AG04450 (cell line): ENCODE measurements around the gene NFASC. TPM values are rescaled to one million over a fixed set of nuclear protein-coding genes. Genes with fewer than 3 reads are reported as not detected.

Source experiments
- CTCF ChIA-PET: fragments of 300-600, 350-600 bp; formaldehyde crosslinking; extraction: SDS; loops from one replicate; lab custom pipeline; 2022; ENCODE audit warnings: antibody characterized with exemption, inconsistent platforms; lab: Charles Lee
- POLR2A ChIA-PET: fragments of 350-600 bp; formaldehyde crosslinking; extraction: SDS; loops from one replicate; lab custom pipeline; 2021; ENCODE audit warnings: antibody characterized with exemption, inconsistent platforms; lab: Yijun Ruan, JAX
- DNase-seq: peaks from one replicate; pipeline ENCODE4 v3.0.0-alpha.2; 2011; ENCODE audit warnings: low read depth, low spot score
- H3K27ac ChIP-seq: one replicate; pipeline ENCODE4 v1.5.1; 2012; ENCODE audit warnings: low read depth, low read length, control low read depth
- H3K27me3 ChIP-seq: one replicate; pipeline ENCODE4 v1.6.0; 2012; ENCODE audit warnings: low read length; ENCODE audit not compliant: control insufficient read depth, insufficient read depth
- H3K4me3 ChIP-seq: 2 replicates; pipeline ENCODE4 v1.5.1; 2011; ENCODE audit warnings: mild to moderate bottlenecking, low read depth, low read length, control low read depth
- H3K9me3 ChIP-seq: 2 replicates; pipeline ENCODE4 v1.5.1; 2012; ENCODE audit warnings: low read length; ENCODE audit not compliant: control insufficient read depth, insufficient read depth
- polyA plus RNA-seq: library from polyadenylated mRNA; depleted of rRNA; stranded (reverse); fragments of >200 nt; gene quantifications from 2 replicates; pipeline ENCODE4 v1.2.3, GENCODE V29; 2011
- TF ChIP-seq, protein P1 (sequence below): IDR thresholded peaks from 2 replicates; pipeline ENCODE4 v1.5.1; 2011; ENCODE audit warnings: low read depth, low read length, control low read depth, inconsistent platforms

Gene NFASC
- polyA plus RNA-seq, 1 experiment, result 1.8 TPM

DNA sequence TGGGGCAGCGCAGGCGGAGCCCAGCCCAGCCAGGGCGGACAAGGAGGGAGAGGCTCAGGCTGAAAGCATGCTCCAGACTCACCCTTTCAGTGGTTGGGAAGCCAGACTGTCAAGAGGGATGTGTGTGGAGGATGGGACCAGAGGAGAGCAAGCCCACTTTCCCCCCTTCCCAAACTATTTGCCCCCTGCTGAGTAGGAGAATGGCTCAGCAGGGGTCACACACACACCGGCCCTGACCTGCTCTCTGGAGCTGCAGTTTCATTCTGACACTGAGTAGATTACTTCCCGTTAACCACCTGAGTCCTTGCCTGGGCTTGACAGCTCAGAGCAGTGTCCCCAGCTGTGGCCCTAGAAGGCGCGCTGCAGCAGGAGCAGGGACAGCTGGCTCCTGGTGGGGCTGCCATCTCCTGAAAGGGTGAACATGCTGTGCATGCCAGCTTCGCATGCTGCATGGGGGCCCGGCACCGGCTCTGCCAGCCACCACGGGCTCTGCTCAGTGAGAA, 120.7 kb downstream of the NFASC start:
- TF ChIP-seq, protein P1, sequence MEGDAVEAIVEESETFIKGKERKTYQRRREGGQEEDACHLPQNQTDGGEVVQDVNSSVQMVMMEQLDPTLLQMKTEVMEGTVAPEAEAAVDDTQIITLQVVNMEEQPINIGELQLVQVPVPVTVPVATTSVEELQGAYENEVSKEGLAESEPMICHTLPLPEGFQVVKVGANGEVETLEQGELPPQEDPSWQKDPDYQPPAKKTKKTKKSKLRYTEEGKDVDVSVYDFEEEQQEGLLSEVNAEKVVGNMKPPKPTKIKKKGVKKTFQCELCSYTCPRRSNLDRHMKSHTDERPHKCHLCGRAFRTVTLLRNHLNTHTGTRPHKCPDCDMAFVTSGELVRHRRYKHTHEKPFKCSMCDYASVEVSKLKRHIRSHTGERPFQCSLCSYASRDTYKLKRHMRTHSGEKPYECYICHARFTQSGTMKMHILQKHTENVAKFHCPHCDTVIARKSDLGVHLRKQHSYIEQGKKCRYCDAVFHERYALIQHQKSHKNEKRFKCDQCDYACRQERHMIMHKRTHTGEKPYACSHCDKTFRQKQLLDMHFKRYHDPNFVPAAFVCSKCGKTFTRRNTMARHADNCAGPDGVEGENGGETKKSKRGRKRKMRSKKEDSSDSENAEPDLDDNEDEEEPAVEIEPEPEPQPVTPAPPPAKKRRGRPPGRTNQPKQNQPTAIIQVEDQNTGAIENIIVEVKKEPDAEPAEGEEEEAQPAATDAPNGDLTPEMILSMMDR, result no peak
- no peak for DNase-seq
- no peaks in the 10 kb centered on the region for H3K9me3 ChIP-seq
- ChIA-PET CTCF (interaction anchor here (1.8 to 9.3 kb wide), 2 partner anchors 15 to 71 kb away, joined by 4 to 129 read pairs; no protein-coding TSS in a partner anchor), POLR2A (no interaction called here)
- H3K27me3 ChIP-seq, result peaks cover 33% of the 10 kb centered on the region
- no peak overlapping the region for H3K27ac ChIP-seq
- no peak overlapping the region for H3K4me3 ChIP-seq

DNA sequence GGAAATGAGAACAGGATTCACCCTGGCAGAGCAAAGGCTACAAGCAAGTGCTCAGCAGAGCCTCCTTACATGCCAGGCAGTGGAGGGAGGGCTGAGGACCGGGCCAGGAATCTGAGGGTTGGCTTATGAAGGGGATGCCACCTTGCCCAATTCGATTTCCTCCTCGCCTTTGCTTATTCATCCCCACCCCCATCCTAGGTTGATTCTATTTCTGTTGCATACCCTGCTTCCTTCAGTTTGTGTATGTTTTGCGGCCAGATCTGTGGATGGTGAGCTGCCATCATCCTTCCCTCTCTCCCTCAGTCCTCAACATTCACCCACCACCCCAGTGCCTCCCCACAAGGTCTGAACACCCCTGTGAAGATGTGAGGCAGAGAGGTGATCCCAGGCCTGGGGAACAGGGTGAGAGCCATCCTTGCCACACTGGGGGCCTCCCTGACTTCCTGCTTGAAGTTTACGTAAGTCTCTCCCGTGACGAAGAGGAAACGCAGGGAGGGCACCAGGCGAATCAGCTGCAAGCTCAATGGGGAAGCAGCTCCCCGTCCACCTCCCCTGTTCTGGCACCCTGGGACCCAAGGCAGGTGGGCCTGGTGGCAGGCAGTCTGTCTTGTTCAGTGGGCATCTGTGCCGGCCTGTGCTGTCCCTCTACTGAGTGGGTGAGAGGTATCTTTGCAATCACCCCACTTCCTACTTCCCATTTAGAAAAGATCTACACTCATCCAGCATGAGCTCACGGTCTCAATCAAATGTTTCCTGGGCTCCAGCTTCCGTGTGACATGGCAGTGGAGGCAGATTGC, 121.7 kb downstream of the NFASC start:
- Histone ChIP-seq H3K4me3 (no peak overlapping the region), H3K27me3 (peaks cover 28% of the 10 kb centered on the region), H3K27ac (no peak overlapping the region), H3K9me3 (no peaks in the 10 kb centered on the region; the same call in 1 of the 2 replicates)
- CTCF ChIA-PET, result interaction anchor here (1.4 to 9.3 kb wide), 4 partner anchors 16 to 264 kb away, joined by 4 to 129 read pairs (median 6); no protein-coding TSS in a partner anchor
- TF ChIP-seq, protein P1, result no peak
- POLR2A ChIA-PET, result interaction anchor here (0.6 kb wide), 1 partner anchor 172 kb away, joined by 3 read pairs; no protein-coding TSS in a partner anchor
- no peak for DNase-seq

DNA sequence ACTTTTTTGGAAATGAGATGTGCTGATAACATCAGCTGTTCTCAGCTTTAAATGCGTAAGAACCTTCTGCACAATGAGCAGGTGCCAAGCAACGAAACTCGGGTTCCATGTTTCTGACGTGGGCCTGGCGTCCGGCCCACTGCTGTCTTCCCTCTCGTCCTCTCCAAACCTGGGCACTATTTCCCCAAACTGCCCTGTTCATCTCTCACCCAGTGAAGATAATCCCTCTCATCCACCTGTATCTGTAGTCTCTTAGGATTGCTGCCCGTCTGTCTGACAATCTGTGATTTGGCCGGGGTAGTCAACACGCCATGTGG, 122.3 kb downstream of the NFASC start:
- TF ChIP-seq, protein P1, result no peak
- ChIA-PET CTCF (interaction anchor here (1.4 to 9.3 kb wide), 4 partner anchors 17 to 264 kb away, joined by 4 to 129 read pairs (median 6); no protein-coding TSS in a partner anchor), POLR2A (no interaction called here)
- no peak for DNase-seq
- Histone ChIP-seq H3K9me3 (no peaks in the 10 kb centered on the region; the same call in 1 of the 2 replicates), H3K27ac (no peak overlapping the region), H3K4me3 (no peak overlapping the region), H3K27me3 (peaks cover 26% of the 10 kb centered on the region)

DNA sequence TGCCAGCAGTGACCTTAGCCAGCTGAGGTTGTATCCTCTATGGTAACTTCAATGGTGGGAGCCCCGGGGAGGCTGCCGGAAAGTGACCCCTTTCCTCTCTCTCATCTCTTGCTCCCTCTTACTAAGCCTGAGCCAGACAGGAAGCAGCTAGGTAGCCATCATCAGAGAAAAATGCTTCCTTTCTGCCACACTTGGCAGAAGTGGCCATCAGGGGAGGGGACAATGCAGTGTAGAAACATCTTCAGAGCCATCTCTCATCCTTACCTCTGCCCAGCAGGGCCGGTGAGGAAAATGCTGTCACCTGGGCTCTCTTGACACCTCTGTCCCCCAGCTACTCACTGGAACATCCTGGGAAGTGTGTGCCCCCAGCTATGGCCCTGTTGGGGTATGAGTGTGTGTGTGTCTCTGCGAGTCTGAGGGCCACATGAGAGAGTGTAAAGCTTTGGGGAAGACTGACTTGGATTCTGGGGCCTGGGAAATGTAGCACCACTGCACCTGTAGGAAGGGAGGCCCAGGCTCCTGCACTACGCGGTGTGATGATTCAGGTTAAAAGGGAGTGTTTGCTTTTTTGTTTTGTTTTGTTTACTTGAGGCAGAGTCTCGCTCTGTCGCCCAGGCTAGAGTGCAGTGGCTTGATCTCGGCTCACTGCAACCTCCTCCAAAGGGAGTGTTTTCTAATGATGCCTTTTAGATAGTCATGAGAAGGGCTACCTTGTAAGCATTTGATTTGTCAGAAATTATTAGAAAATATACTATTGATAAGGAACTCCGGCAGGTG, 123.6 kb downstream of the NFASC start:
- ChIA-PET POLR2A (no interaction called here), CTCF (interaction anchor here (1.1 to 2.0 kb wide), 3 partner anchors 53 to 148 kb away, joined by 3 to 6 read pairs (median 5); no protein-coding TSS in a partner anchor)
- H3K27ac ChIP-seq, result no peak overlapping the region
- no peaks in the 10 kb centered on the region; the same call in 1 of the 2 replicates for H3K9me3 ChIP-seq
- H3K4me3 ChIP-seq, result no peak overlapping the region
- peaks cover 26% of the 10 kb centered on the region for H3K27me3 ChIP-seq
- no peak for DNase-seq
- TF ChIP-seq, protein P1, result no peak
